GM19351 (cell line): ENCODE results near the gene RWDD1.
"Not testable (repeated sequence)": the region's sequence is repeated elsewhere in the genome, so short reads cannot be mapped to it uniquely, and the experiment has no call there.

ENCODE experiments used
- ATAC-seq: cut with Tn5 transposase; IDR thresholded peaks from one replicate; pipeline ENCODE4 v1.9.1; 2021; ENCODE audit warnings: mild to moderate bottlenecking, moderate library complexity; ENCODE audit not compliant: unreplicated experiment

The RWDD1 gene

GRCh38 chr6:116560130-116560529 lies 11.2 kb upstream of the RWDD1 start:
- no peak for ATAC-seq

- ATAC-seq = peak; percentile 71
Observed at GRCh38 chr6:116561377-116562018, 9.8 kb upstream of the RWDD1 start.

- ATAC-seq = no peak
Observed at GRCh38 chr6:116562019-116562403, 9.3 kb upstream of the RWDD1 start.

- no peak for ATAC-seq
Observed at GRCh38 chr6:116562614-116563013, 8.7 kb upstream of the RWDD1 start.

- no peak for ATAC-seq
Observed at GRCh38 chr6:116563830-116564229, 7.5 kb upstream of the RWDD1 start.

GRCh38 chr6:116564311-116564710 lies 7.0 kb upstream of the RWDD1 start:
- ATAC-seq = no peak

- ATAC-seq = no peak
Observed at GRCh38 chr6:116564921-116565872, 6.1 kb upstream of the RWDD1 start.

- ATAC-seq = no peak
Observed at GRCh38 chr6:116568111-116568510, 3.2 kb upstream of the RWDD1 start.

GRCh38 chr6:116568821-116569755 lies 2.2 kb upstream of the RWDD1 start:
- no peak for ATAC-seq

- no peak for ATAC-seq
Observed at GRCh38 chr6:116571683-116572000, 338 bp downstream of the RWDD1 start.

GRCh38 chr6:116572162-116572561 lies 858 bp downstream of the RWDD1 start:
- no peak for ATAC-seq

- no peak for ATAC-seq
Observed at GRCh38 chr6:116575227-116575626, 3.9 kb downstream of the RWDD1 start.

GRCh38 chr6:116577486-116577885 lies 6.2 kb downstream of the RWDD1 start:
- no peak for ATAC-seq

GRCh38 chr6:116578335-116578734 lies 7.0 kb downstream of the RWDD1 start:
- no peak for ATAC-seq

- ATAC-seq = no peak
Observed at GRCh38 chr6:116579143-116579542, 7.8 kb downstream of the RWDD1 start.

- ATAC-seq = no peak
Observed at GRCh38 chr6:116580198-116580597, 8.9 kb downstream of the RWDD1 start.

GRCh38 chr6:116586276-116586675 lies 15.0 kb downstream of the RWDD1 start:
- no peak for ATAC-seq

- ATAC-seq = no peak
Observed at GRCh38 chr6:116586738-116587137, 15.4 kb downstream of the RWDD1 start.

GRCh38 chr6:116595247-116595646 lies 23.9 kb downstream of the RWDD1 start:
- no peak for ATAC-seq

- ATAC-seq = no peak
Observed at GRCh38 chr6:116596815-116597214, 25.5 kb downstream of the RWDD1 start.

GRCh38 chr6:116603916-116604315 lies 32.6 kb downstream of the RWDD1 start:
- ATAC-seq = not testable (repeated sequence)
